ENCODE data around the gene WWTR1.

GRCh38 chr3:149613988-149614387 lies 43.8 kb downstream of the WWTR1 start:
- TF ChIP-seq EZH2 (IDR thresholded peaks at IDR 0.05; ENCODE audit: low read depth) (no peak), CTCF (conservative IDR thresholded peaks at IDR 0.05) (no peak)
